Myocyte (in vitro differentiated cells): Measurements from ENCODE around the gene HMGB1. TPM values are rescaled to one million over a fixed set of nuclear protein-coding genes. Genes with fewer than 3 reads are reported as not detected.

Experiments used
- DNase-seq: peaks from one replicate; pipeline ENCODE4 v3.0.0-alpha.2; 2012; ENCODE audit warnings: low read depth
- polyA plus RNA-seq: library from polyadenylated mRNA; unstranded; fragments of >200 nt; gene quantifications from one replicate; pipeline ENCODE4 v1.2.1, GENCODE V29; 2012; ENCODE audit warnings: missing spikeins
- total RNA-seq: library from RNA; depleted of rRNA; stranded (reverse); fragments of >200 nt; gene quantifications from 2 replicates; pipeline ENCODE4 v1.2.3, GENCODE V29; 2014

Gene HMGB1
- total RNA-seq: 190 and 229 TPM in 2 replicates
- 102 TPM for polyA plus RNA-seq

- DNase-seq: peak; percentile 100
Observed at GRCh38 chr13:30465593-30466357, at the start of gene HMGB1. HMGB1 (minus strand) TSS chr13:30465936; CDS start chr13:30463680, 2,256 bp downstream.

- DNase-seq: no peak
Observed at GRCh38 chr13:30510811-30511371, 45.2 kb upstream of the HMGB1 start.

GRCh38 chr13:30510091-30510490, 44.4 kb upstream of the HMGB1 start:
- DNase-seq: no peak

GRCh38 chr13:30509254-30510050, 43.7 kb upstream of the HMGB1 start:
- DNase-seq: no peak

- DNase-seq: no peak
Observed at GRCh38 chr13:30504081-30504480, 38.3 kb upstream of the HMGB1 start.

GRCh38 chr13:30502237-30502636, 36.5 kb upstream of the HMGB1 start:
- no peak for DNase-seq

GRCh38 chr13:30499338-30499737, 33.6 kb upstream of the HMGB1 start:
- DNase-seq: no peak

- no peak for DNase-seq
Observed at GRCh38 chr13:30496147-30496546, 30.4 kb upstream of the HMGB1 start.

- no peak for DNase-seq
Observed at GRCh38 chr13:30495746-30496145, 30.0 kb upstream of the HMGB1 start.

- DNase-seq: no peak
Observed at GRCh38 chr13:30493658-30494381, 28.1 kb upstream of the HMGB1 start.

GRCh38 chr13:30487075-30487470, 21.3 kb upstream of the HMGB1 start:
- DNase-seq: no peak

- peak; percentile 91 for DNase-seq
Observed at GRCh38 chr13:30486230-30487074, 20.7 kb upstream of the HMGB1 start.

GRCh38 chr13:30481241-30481760, 15.6 kb upstream of the HMGB1 start:
- no peak for DNase-seq

GRCh38 chr13:30480292-30480950, 14.7 kb upstream of the HMGB1 start:
- no peak for DNase-seq

- no peak for DNase-seq
Observed at GRCh38 chr13:30479883-30480219, 14.1 kb upstream of the HMGB1 start.

GRCh38 chr13:30479154-30479882, 13.6 kb upstream of the HMGB1 start:
- no peak for DNase-seq

GRCh38 chr13:30477346-30478195, 11.8 kb upstream of the HMGB1 start:
- peak; percentile 54 for DNase-seq

- no peak for DNase-seq
Observed at GRCh38 chr13:30473675-30474074, 7.9 kb upstream of the HMGB1 start.
